Neural progenitor cell (in vitro differentiated cells): Measurements from ENCODE around the gene NEB. TPM values are rescaled to one million over a fixed set of nuclear protein-coding genes. Genes with fewer than 3 reads are reported as not detected.
"Not testable (repeated sequence)": the region's sequence is repeated elsewhere in the genome, so short reads cannot be mapped to it uniquely, and the experiment has no call there.

Source experiments
- DNase-seq: peaks from one replicate; pipeline ENCODE4 v3.0.0-alpha.2; 2016; ENCODE audit warnings: low spot score
- H2AFZ ChIP-seq: fragments of 200-600 bp; sonication (generic); replicated peaks from 2 replicates; pipeline ENCODE4 v1.6.1; 2016; ENCODE audit warnings: antibody characterized with exemption
- H3F3A ChIP-seq: fragments of 200-600 bp; sonication (generic); 2 replicates; pipeline ENCODE4 v1.6.1; 2016; ENCODE audit warnings: antibody characterized with exemption, low read depth
- H3K27ac ChIP-seq: fragments of 200-600 bp; sonication (generic); 2 replicates; pipeline ENCODE4 v1.5.1; 2016; ENCODE audit warnings: mild to moderate bottlenecking
- H3K27me3 ChIP-seq: fragments of 200-600 bp; sonication (generic); 2 replicates; pipeline ENCODE4 v1.6.1; 2016; ENCODE audit warnings: mild to moderate bottlenecking, moderate library complexity
- H3K36me3 ChIP-seq: fragments of 200-600 bp; sonication (generic); 2 replicates; pipeline ENCODE4 v1.5.1; 2016
- H3K4me1 ChIP-seq: fragments of 200-600 bp; sonication (generic); 2 replicates; pipeline ENCODE4 v1.6.1; 2016; ENCODE audit warnings: mixed run types
- H3K4me2 ChIP-seq: fragments of 200-600 bp; sonication (generic); 2 replicates; pipeline ENCODE4 v1.6.1; 2016
- H3K4me3 ChIP-seq: fragments of 200-600 bp; sonication (generic); 2 replicates; pipeline ENCODE4 v1.5.1; 2016
- H3K79me2 ChIP-seq: fragments of 200-600 bp; sonication (generic); 2 replicates; pipeline ENCODE4 v1.6.1; 2016; ENCODE audit warnings: low read depth
- H3K9ac ChIP-seq: fragments of 200-600 bp; sonication (generic); 2 replicates; pipeline ENCODE4 v1.6.1; 2016
- H3K9me3 ChIP-seq: fragments of 200-600 bp; sonication (generic); 2 replicates; pipeline ENCODE4 v1.5.1; 2016; ENCODE audit warnings: low read depth
- H4K20me1 ChIP-seq: fragments of 200-600 bp; sonication (generic); 2 replicates; pipeline ENCODE4 v1.6.1; 2016; ENCODE audit warnings: low read depth
- H3K27ac Mint-ChIP-seq: 3 replicates; pipeline ENCODE4 v1.8.0; 2021; ENCODE audit warnings: mixed read lengths
- H3K27me3 Mint-ChIP-seq: 2 replicates; pipeline ENCODE4 v1.8.0; 2022; ENCODE audit warnings: low read depth, mild to moderate bottlenecking, inconsistent platforms, moderate library complexity, mixed read lengths; ENCODE audit not compliant: insufficient read depth
- H3K36me3 Mint-ChIP-seq: 3 replicates; pipeline ENCODE4 v1.8.0; 2021; ENCODE audit warnings: mixed read lengths
- H3K4me1 Mint-ChIP-seq: 3 replicates; pipeline ENCODE4 v1.8.0; 2021; ENCODE audit warnings: mixed read lengths
- H3K4me3 Mint-ChIP-seq: 3 replicates; pipeline ENCODE4 v1.8.0; 2021; ENCODE audit warnings: mild to moderate bottlenecking, moderate library complexity, mixed read lengths
- H3K9me3 Mint-ChIP-seq: 3 replicates; pipeline ENCODE4 v1.8.0; 2020; ENCODE audit warnings: mixed read lengths
- EZH2 ChIP-seq: fragments of 200-600 bp; sonication (generic); IDR thresholded peaks from 2 replicates; pipeline ENCODE4 v1.6.1; 2017; ENCODE audit warnings: antibody characterized with exemption, mild to moderate bottlenecking, moderate library complexity
- EZH2phosphoT487 ChIP-seq: fragments of 200-600 bp; sonication (generic); IDR thresholded peaks from 2 replicates; pipeline ENCODE4 v1.6.1; 2017; ENCODE audit warnings: antibody characterized with exemption
- total RNA-seq: library from RNA; depleted of rRNA; stranded (reverse); fragments of >200 nt; gene quantifications from 2 replicates; pipeline ENCODE4 v1.2.3, GENCODE V29; 2015; ENCODE audit warnings: low replicate concordance
- TF ChIP-seq, protein P1 (sequence below): fragments of 200-600 bp; sonication (generic); IDR thresholded peaks from 2 replicates; pipeline ENCODE4 v1.5.1; 2017; ENCODE audit warnings: antibody characterized with exemption, mild to moderate bottlenecking

Gene NEB
- total RNA-seq, 1 donor from 2014 or later = 0.49 TPM

DNA sequence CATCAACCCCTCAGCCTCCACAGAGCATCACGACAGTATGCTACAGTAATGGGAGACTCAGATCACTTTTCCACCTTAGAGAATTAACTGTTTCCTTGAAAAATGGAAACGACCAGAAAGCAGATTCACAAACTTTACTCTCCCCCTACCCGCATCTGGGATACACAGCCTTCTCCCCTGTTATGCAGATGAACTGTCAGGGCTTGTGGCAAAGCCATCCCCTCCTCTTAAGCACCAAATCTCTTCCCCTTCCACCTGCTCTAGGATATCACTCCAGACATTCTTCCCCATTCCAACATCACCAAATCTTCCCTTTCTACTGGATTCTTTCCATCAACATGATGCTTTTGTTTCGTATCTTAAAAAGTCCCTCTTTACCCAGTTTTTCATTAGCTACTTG lies 26.4 kb downstream of the NEB start:
- H3K36me3 Mint-ChIP-seq = no peaks in the 10 kb centered on the region

GRCh38 chr2:151704480-151704961 lies 29.8 kb downstream of the NEB start:
- not testable (repeated sequence) for H3K4me2 ChIP-seq, H3K36me3 Mint-ChIP-seq, H3K79me2 ChIP-seq, H3K27ac Mint-ChIP-seq, H3K4me1 Mint-ChIP-seq, H3K4me3 Mint-ChIP-seq, H4K20me1 ChIP-seq, H3K4me1 ChIP-seq, H3F3A ChIP-seq, H3K27ac ChIP-seq, DNase-seq, H3K36me3 ChIP-seq, H3K9me3 Mint-ChIP-seq, H3K27me3 Mint-ChIP-seq, H3K4me3 ChIP-seq, H3K9me3 ChIP-seq, H3K27me3 ChIP-seq, H3K9ac ChIP-seq
- H2AFZ ChIP-seq = peak overlapping the region; percentile 50

More for the DNA sequence above, 26.4 kb downstream of the NEB start:
- Histone ChIP-seq H3K4me3 (no peak overlapping the region), H2AFZ (peak overlapping the region; percentile 10), H3K4me1 (peaks cover 6% of the 10 kb centered on the region), H3K9ac (no peak overlapping the region), H3K4me2 (no peak overlapping the region), H3K79me2 (no peaks in the 10 kb centered on the region), H3K9me3 (no peaks in the 10 kb centered on the region), H3K36me3 (no peaks in the 10 kb centered on the region), H3K27ac (no peak overlapping the region), H3F3A (no peaks in the 10 kb centered on the region), H4K20me1 (no peaks in the 10 kb centered on the region), H3K27me3 (no peaks in the 10 kb centered on the region)
- no peak overlapping the region for H3K4me3 Mint-ChIP-seq
- peaks cover 4% of the 10 kb centered on the region for H3K4me1 Mint-ChIP-seq
- H3K27me3 Mint-ChIP-seq = no peaks in the 10 kb centered on the region
- H3K27ac Mint-ChIP-seq = no peak overlapping the region
- no peak for DNase-seq
- TF ChIP-seq EZH2phosphoT487 = no peak
- TF ChIP-seq, protein P1, sequence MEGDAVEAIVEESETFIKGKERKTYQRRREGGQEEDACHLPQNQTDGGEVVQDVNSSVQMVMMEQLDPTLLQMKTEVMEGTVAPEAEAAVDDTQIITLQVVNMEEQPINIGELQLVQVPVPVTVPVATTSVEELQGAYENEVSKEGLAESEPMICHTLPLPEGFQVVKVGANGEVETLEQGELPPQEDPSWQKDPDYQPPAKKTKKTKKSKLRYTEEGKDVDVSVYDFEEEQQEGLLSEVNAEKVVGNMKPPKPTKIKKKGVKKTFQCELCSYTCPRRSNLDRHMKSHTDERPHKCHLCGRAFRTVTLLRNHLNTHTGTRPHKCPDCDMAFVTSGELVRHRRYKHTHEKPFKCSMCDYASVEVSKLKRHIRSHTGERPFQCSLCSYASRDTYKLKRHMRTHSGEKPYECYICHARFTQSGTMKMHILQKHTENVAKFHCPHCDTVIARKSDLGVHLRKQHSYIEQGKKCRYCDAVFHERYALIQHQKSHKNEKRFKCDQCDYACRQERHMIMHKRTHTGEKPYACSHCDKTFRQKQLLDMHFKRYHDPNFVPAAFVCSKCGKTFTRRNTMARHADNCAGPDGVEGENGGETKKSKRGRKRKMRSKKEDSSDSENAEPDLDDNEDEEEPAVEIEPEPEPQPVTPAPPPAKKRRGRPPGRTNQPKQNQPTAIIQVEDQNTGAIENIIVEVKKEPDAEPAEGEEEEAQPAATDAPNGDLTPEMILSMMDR = no peak
- TF ChIP-seq EZH2 = no peak
- peaks cover 3% of the 10 kb centered on the region for H3K9me3 Mint-ChIP-seq

GRCh38 chr2:151698134-151698533 lies 36.1 kb downstream of the NEB start:
- H3K9ac ChIP-seq, H3K27ac Mint-ChIP-seq, H3K27ac ChIP-seq, H3K9me3 Mint-ChIP-seq, H3K4me3 Mint-ChIP-seq, H3K4me1 ChIP-seq, H3K36me3 Mint-ChIP-seq, H3K27me3 ChIP-seq, H3K4me3 ChIP-seq, H3K79me2 ChIP-seq, H3K27me3 Mint-ChIP-seq, H3K4me1 Mint-ChIP-seq, H3K4me2 ChIP-seq, H3K9me3 ChIP-seq, H2AFZ ChIP-seq, H3K36me3 ChIP-seq, H3F3A ChIP-seq, DNase-seq, H4K20me1 ChIP-seq: not testable (repeated sequence)

DNA sequence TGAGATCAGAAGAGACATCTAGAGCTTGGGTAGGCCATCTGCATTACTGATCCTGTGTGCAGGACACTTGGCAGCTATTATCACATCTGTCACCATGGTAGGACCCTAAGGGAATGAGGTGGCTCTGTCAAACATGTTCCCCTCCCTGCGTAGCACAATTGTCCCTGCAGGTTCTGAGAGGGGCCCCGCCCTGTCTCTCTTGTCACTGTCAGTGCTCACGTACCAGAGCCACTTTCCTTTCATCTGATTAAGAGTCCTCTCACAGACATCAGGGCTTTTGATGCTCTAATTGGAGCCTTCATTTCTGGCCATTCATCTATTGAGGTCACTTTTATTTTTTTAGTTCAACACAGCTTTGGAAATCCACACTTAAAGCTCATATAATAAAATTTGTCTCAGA lies 38.5 kb downstream of the NEB start:
- Mint-ChIP-seq H3K4me3 (no peak overlapping the region), H3K9me3 (no peaks in the 10 kb centered on the region), H3K27me3 (no peaks in the 10 kb centered on the region), H3K4me1 (no peaks in the 10 kb centered on the region), H3K36me3 (no peaks in the 10 kb centered on the region), H3K27ac (no peak overlapping the region)
- Histone ChIP-seq H3K9ac (no peak overlapping the region), H3K4me1 (no peaks in the 10 kb centered on the region), H3K79me2 (no peaks in the 10 kb centered on the region), H3F3A (no peaks in the 10 kb centered on the region), H3K27me3 (no peaks in the 10 kb centered on the region), H4K20me1 (no peaks in the 10 kb centered on the region), H3K4me2 (no peak overlapping the region), H3K27ac (no peak overlapping the region), H3K4me3 (no peak overlapping the region), H3K36me3 (no peaks in the 10 kb centered on the region), H3K9me3 (no peaks in the 10 kb centered on the region), H2AFZ (no peak overlapping the region)
- no peak for DNase-seq
- TF ChIP-seq, protein P1 = no peak
- TF ChIP-seq EZH2 = no peak
